ENCODE data around the gene ATP9B.
"Not testable (repeated sequence)": the region's sequence is repeated elsewhere in the genome, so short reads cannot be mapped to it uniquely, and the experiment has no call there.

The ATP9B gene

GRCh38 chr18:79139206-79139605 lies 70.0 kb downstream of the ATP9B start:
- DNase-seq, result no peak

GRCh38 chr18:79147014-79147413 lies 77.8 kb downstream of the ATP9B start:
- DNase-seq, result no peak

GRCh38 chr18:79151191-79151590 lies 82.0 kb downstream of the ATP9B start:
- DNase-seq, result no peak

DNA sequence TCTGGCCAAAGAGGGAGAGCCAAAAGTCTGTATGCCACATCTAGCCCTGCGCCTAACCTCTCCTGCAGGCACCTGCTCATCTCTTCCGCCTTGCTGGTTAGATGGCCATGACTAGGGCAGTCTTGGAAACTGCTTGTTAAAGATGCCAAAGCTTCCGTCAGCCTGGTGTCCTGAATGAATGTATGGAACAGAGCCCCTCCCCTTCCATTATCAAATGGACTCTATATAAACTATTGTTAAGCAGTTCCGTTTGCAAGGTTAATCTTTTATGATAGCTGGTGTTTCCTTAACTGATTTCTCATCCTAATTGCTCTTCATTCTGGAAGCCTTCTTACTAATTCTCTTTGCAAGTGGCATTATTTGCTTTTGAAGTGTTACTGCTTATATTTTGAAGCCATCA lies 87.1 kb downstream of the ATP9B start:
- DNase-seq, result no peak

GRCh38 chr18:79164706-79165105 lies 95.5 kb downstream of the ATP9B start:
- DNase-seq, result no peak

- DNase-seq, result no peak
Observed at GRCh38 chr18:79166702-79167101, 97.5 kb downstream of the ATP9B start.

DNA sequence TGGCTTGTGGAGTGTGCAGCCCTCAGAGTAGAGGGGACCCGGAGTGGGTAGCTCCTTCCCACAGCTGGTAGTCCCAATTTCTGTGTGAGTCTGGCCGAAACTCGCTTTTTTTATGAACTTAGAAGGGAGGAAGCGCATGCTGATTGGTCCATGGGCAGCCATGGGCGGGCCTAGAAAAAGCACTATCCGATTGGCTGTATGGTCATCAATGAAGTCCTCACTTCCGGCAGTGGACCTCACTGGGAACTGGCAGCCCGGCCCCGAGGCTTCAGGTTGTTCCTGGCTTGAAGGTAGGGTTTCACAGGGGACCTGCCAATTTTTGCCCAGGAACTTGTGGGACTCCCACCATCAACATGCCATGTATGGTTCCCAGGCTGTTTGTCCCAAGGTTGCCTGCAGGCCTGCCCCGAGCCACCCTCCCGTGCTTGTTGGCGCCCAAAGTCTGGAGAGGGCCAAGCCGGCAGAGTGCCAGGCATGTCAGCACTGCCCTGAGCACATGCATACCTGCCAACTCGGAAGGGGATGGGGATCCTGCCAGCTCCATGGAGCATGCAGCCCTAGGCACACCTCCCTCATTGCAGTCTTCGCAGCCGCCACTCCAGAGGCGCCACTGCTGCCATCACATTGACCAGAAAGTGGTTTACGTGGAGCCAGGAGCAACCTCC lies 98.5 kb downstream of the ATP9B start:
- no peak for DNase-seq

DNA sequence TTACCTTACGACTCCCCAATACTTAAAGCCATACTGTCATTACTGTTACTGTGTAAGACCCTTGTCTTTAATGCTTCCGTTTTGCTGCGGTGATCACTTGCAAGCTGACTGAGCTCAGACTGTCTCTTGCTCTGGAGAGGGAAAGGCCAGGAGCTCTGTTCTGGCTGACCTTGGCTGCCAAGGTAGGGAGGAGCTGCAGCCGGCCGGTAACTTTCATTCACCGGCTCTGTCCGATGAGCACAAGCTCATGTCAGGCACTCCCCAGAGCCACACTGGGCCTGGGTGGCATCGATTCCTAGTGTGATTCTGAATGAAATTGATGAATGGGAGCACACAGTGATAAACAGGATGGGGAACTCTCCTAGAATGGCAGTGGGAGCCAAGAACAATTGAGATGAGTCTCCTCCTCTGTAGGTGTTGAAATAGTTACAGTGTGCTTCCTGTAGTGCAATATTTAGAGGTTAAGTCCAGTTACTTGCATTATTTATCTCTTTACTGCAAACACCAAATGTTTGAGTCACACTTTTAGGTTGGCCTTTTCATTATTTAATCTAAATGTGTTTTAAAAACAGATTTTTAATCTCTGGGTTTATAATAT lies 100.9 kb downstream of the ATP9B start:
- no peak for DNase-seq

GRCh38 chr18:79172331-79172730 lies 103.1 kb downstream of the ATP9B start:
- DNase-seq, result not testable (repeated sequence)

DNA sequence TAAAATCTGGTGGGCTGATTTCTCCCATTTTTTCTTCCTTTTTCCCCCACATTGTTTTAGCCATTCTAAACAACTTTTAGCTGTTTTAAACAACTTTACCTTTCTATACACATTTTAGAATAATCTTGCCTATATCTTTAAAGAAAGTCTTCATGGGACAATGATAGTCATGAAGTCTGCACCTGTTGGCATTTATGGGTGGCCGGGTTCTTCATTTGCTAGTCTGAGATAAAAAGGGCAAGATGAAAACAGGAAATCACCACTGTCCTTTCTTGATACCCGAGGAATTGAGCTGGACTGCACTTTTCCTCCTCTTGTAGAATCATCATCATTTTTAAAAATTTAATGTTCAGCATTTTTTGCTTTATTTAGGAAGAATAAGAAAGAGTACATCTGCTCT lies 104.5 kb downstream of the ATP9B start:
- no peak for DNase-seq

DNA sequence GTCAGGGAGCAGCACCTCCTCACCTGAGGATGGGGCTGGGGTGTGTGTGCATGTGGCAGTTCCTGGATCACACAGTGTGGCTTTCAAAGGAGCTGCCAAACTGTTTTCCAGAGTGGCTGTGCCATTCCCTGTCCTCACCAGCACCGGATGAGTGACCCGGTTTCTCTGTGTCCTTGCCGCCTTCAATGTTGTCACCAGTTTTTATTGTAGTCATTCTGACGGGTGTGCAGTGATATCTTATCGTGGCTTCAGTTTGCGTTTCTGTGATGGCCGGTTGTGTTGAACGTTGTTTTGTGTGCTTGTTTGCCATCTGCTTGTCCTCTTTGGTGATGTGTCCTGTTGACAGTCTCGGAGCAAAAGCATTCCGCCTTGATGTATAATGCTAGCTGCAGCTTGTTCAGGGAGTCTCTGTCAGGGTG lies 108.9 kb downstream of the ATP9B start:
- DNase-seq, result no peak

GRCh38 chr18:79182047-79182713 lies 113.0 kb downstream of the ATP9B start:
- no peak for DNase-seq

GRCh38 chr18:79185648-79186047 lies 116.5 kb downstream of the ATP9B start:
- no peak for DNase-seq

GRCh38 chr18:79186649-79187048 lies 117.5 kb downstream of the ATP9B start:
- DNase-seq, result no peak

DNA sequence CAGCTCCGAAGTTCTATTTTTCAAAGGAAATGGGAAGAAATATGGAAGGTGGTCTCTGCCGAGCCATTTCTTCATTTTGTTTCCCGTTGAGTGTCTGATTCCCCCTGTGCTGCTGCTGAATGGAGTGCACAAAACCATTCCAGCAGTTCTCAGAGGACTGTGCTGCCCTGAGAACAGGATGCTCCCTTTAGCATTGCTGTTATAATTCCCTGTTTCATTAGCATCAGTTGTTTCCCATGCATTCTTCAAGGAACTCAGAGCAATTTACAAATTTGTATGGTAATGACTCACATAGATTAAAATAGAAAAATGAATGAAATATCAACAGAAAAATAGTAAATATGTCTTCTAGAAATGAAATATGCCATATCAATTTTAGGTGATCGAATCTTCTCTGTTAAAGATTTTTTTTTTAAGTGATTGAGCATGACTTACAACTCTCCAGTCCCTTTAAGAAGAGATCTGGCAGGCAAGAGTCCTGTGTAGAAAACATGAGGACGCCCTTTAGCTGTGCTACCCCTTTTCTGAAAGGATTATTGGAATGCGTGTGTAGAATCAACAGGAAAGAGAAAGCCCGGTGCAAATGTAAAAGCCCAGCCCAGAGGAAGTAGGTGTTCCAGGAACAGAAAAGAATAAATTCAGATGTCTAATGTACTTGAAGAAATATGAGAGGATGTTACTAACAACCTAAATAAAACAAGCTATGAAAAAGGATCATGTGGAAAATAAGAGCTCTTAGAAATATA lies 118.5 kb downstream of the ATP9B start:
- DNase-seq, result no peak

DNA sequence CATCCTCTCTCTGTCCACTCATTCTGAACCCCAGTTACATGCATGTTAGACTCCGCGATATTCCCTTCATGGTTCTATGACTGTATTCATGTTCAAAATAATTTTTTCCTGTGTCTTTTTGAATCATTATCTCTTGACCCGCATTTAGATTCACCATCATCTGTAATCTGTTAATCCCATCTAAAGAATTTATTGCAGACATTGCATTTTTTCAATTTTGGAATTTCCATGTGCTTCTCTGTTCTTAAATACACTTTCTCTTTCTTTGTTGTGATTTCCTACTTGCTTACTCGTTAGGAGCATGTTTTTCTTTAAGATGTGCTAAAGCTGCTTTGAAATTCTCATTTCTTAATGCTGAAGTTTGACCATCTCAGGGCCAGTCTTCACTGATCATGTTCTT lies 122.2 kb downstream of the ATP9B start:
- no peak for DNase-seq

- no peak for DNase-seq
Observed at GRCh38 chr18:79191956-79192355, 122.8 kb downstream of the ATP9B start.

DNA sequence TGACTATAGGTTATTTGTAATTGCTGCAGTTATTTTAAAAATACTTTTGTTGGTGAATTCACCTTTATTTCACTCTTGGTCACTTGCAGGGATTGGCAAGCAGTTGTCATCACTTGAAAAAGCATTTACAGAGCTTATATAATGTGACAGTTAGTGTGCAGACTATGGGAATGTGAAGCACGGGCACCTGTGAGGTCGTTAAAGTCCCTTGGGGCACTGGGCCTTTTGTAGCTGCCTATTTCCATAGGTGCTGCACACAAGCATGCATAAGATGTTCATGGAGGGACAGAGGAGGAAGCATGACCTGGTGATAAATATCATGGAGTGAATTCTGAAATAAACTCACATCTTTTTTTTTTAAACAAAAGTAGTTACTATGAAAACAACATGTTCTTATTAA lies 124.6 kb downstream of the ATP9B start:
- DNase-seq, result no peak

DNA sequence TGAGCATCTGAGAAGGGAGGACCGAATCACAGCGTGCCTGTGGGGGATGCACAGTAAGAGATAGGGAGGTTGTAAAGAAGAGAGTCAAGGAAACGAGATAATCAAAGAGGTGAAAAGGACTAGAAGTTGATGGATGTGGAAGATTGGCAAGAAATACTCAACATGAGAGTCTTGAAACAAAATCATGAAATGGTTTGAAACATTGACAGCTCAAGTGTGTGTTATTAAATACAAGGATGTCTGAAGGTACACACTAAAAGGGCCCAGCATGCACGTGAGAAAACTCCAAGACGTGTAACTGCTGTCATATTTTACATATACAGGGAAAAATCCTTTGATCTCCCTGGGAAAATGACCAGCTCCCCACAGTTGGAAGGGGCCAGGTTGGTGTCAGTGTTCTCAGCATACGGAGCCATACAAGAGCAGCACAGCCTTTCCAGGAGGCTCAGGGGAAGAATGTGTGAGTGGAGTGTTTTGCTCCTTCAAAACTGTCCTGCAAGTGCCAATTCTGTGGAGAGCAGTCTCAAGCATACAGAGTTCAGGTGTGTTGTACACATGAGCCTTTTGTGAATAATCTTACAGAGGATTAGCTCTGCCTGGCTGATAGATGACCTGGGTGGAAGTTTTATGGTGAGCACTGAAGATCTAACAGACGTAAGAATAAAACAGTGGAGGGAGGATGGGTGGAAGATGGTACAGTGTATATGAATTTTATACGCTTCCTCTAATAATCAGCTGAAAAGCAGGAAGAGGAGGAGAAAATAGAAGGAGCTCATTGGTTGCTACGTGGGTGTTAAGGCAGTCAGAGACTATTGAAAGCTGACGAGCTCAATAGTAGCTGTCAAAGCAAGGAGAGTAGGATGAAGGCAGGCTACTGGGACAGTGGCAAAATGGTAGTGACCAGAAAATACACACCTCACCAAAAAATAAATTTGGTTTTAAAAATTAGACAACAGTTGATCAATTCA lies 126.8 kb downstream of the ATP9B start:
- DNase-seq, result no peak

DNA sequence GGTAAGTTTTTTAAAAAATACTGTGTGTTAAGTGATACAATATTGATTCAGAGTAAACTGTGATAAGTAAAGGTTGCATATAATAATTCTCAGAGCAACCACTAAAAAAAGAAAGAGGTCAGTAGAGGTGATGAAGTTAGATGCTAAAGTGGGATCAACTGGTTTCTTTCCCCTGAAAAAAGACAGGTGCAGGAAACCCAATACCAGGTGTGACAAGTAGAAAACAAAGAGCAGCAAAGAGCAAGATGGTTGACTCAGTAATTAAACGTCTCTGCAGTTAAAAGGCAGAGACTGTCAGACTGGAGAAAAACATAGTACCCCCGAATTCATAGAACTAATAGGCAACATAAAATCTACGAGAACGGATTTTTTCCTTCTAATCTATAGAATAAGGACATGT lies 128.3 kb downstream of the ATP9B start:
- no peak for DNase-seq

- DNase-seq, result no peak
Observed at GRCh38 chr18:79199691-79200374, 130.6 kb downstream of the ATP9B start.
